SH-SY5Y (cell line): Measurements from ENCODE around the gene IL16.
A peak's percentile ranks its signal among the peaks of the same experiment; 100 is the strongest.

Experiments used
- GATA2 ChIP-seq: IDR thresholded peaks from 2 replicates; pipeline ENCODE4 v1.6.1; 2011; ENCODE audit warnings: mild to moderate bottlenecking, low read depth, low read length
- GATA3 ChIP-seq: IDR thresholded peaks from 2 replicates; pipeline ENCODE4 v1.6.1; 2011; ENCODE audit warnings: low read depth, mild to moderate bottlenecking, low read length, moderate library complexity

Gene IL16

GRCh38 chr15:81321667-81322066 is 125.0 kb downstream of the IL16 start:
- TF ChIP-seq GATA2 = no peak
- TF ChIP-seq GATA3 = no peak

GRCh38 chr15:81322676-81323253 is 126.1 kb downstream of the IL16 start:
- TF ChIP-seq GATA2 (no peak), GATA3 (no peak)

GRCh38 chr15:81323559-81323943 is 126.9 kb downstream of the IL16 start:
- TF ChIP-seq GATA2 (no peak), GATA3 (no peak)

GRCh38 chr15:81323944-81324881 is 127.5 kb downstream of the IL16 start, which contains the start of gene STARD5:
TSS of gene STARD5 (minus strand) at chr15:81324141. CDS start at chr15:81324099, 42 bp downstream.
- TF ChIP-seq GATA2 (peak; percentile 51; the same call in 1 of the 2 replicates), GATA3 (no peak)

- TF ChIP-seq GATA2 (no peak), GATA3 (no peak)
Measured at GRCh38 chr15:81326466-81327212, 130.0 kb downstream of the IL16 start.

GRCh38 chr15:81327516-81327915 is 130.8 kb downstream of the IL16 start:
- no peak for TF ChIP-seq GATA2
- TF ChIP-seq GATA3 = no peak

GRCh38 chr15:81329446-81329845 is 132.8 kb downstream of the IL16 start:
- no peak for TF ChIP-seq GATA2
- no peak for TF ChIP-seq GATA3

- no peak for TF ChIP-seq GATA2
- no peak for TF ChIP-seq GATA3
Measured at GRCh38 chr15:81330366-81331090, 133.8 kb downstream of the IL16 start.

- TF ChIP-seq GATA2 = no peak
- TF ChIP-seq GATA3 = no peak
Measured at GRCh38 chr15:81331600-81331999, 134.9 kb downstream of the IL16 start.

GRCh38 chr15:81332326-81332725 is 135.6 kb downstream of the IL16 start:
- TF ChIP-seq GATA2 = no peak
- no peak for TF ChIP-seq GATA3

- TF ChIP-seq GATA2 = no peak
- TF ChIP-seq GATA3 = no peak
Measured at GRCh38 chr15:81333363-81333762, 136.7 kb downstream of the IL16 start.

GRCh38 chr15:81334768-81335435 is 138.2 kb downstream of the IL16 start:
- TF ChIP-seq GATA3 = no peak
- TF ChIP-seq GATA2 = no peak

- TF ChIP-seq GATA3 (no peak), GATA2 (no peak)
Measured at GRCh38 chr15:81335631-81336030, 139.0 kb downstream of the IL16 start.

GRCh38 chr15:81336568-81336967 is 139.9 kb downstream of the IL16 start:
- TF ChIP-seq GATA3 (no peak), GATA2 (no peak)
